SK-N-SH (cell line): ENCODE data around the gene DCUN1D2. TPM values are rescaled to one million over a fixed set of nuclear protein-coding genes. Genes with fewer than 3 reads are reported as not detected.

Experiments used
- CTCF ChIA-PET: fragments of 300-600, 350-600 bp; formaldehyde crosslinking; extraction: SDS; loops from one replicate; lab custom pipeline; 2021; lab: Yijun Ruan, JAX
- POLR2A ChIA-PET: fragments of 350-600 bp; sonication (Branson Sonifier 250); formaldehyde crosslinking; extraction: SDS; loops from one replicate; lab custom pipeline; 2020; ENCODE audit warnings: antibody characterized with exemption, inconsistent platforms; lab: Yijun Ruan, JAX
- DNase-seq: peaks from one replicate; pipeline ENCODE4 v3.0.0; 2012
- H2AFZ ChIP-seq: fragments of 200-600 bp; sonication (generic); 2 replicates; pipeline ENCODE4 v1.8.1; 2016; ENCODE audit warnings: antibody characterized with exemption, mild to moderate bottlenecking, low read depth
- H3F3A ChIP-seq: fragments of 200-600 bp; sonication (generic); replicated peaks from 2 replicates; pipeline ENCODE3; 2016; ENCODE audit warnings: antibody characterized with exemption, mild to moderate bottlenecking; ENCODE audit not compliant: insufficient read depth
- H3K27ac ChIP-seq, 2 experiments: fragments of 200-500 bp in 1 of 2; fragments of 200-600 bp in 1 of 2; sonication (Bioruptor generic) in 1 of 2; sonication (generic), shearing (Covaris generic) in 1 of 2; 2 replicates each; pipeline versions ENCODE4 v1.5.1 to v1.6.1; 2014 to 2016; ENCODE audit warnings: low read depth in 2 of 2, inconsistent platforms in 1 of 2, low read length in 1 of 2, mild to moderate bottlenecking in 1 of 2, mixed read lengths in 1 of 2
- H3K27me3 ChIP-seq: fragments of 200-600 bp; sonication (generic), shearing (Covaris generic); 2 replicates; pipeline ENCODE4 v1.6.1; 2016; ENCODE audit warnings: mixed run types; ENCODE audit not compliant: insufficient read depth
- H3K36me3 ChIP-seq, 2 experiments: fragments of 200-500 bp in 1 of 2; fragments of 200-600 bp in 1 of 2; sonication (Bioruptor generic) in 1 of 2; sonication (generic) in 1 of 2; replicated peaks in 1 of 2; 2 replicates each; pipeline versions ENCODE3 to v1.5.1; 2014 to 2016; ENCODE audit warnings: low read length in 1 of 2, mild to moderate bottlenecking in 1 of 2; ENCODE audit not compliant: insufficient read depth in 2 of 2, control insufficient read depth in 1 of 2
- H3K4me1 ChIP-seq, 2 experiments: fragments of 200-500 bp in 1 of 2; fragments of 200-600 bp in 1 of 2; sonication (Bioruptor generic) in 1 of 2; sonication (generic), shearing (Covaris generic) in 1 of 2; 2 replicates each; pipeline versions ENCODE4 v1.5.1 to v1.6.1; 2014 to 2016; ENCODE audit warnings: low read depth in 1 of 2, low read length in 1 of 2, mixed run types in 1 of 2; ENCODE audit not compliant: insufficient read depth in 2 of 2, control insufficient read depth in 1 of 2
- H3K4me2 ChIP-seq: fragments of 200-600 bp; sonication (generic), shearing (Covaris generic); 2 replicates; pipeline ENCODE4 v1.6.1; 2017; ENCODE audit warnings: mixed run types
- H3K4me3 ChIP-seq, 2 experiments: fragments of 200-500 bp in 1 of 2; fragments of 200-600 bp in 1 of 2; sonication (Bioruptor generic) in 1 of 2; sonication (generic), shearing (Covaris generic) in 1 of 2; 2 replicates each; pipeline versions ENCODE4 v1.5.1 to v1.8.1; 2014 to 2016; ENCODE audit warnings: low read depth in 2 of 2, inconsistent platforms in 1 of 2, low read length in 1 of 2, mild to moderate bottlenecking in 1 of 2, mixed read lengths in 1 of 2, moderate library complexity in 1 of 2
- H3K79me2 ChIP-seq: fragments of 200-600 bp; sonication (generic); 2 replicates; pipeline ENCODE4 v1.8.1; 2017; ENCODE audit warnings: mild to moderate bottlenecking; ENCODE audit not compliant: insufficient read depth
- H3K9ac ChIP-seq: fragments of 200-600 bp; sonication (generic); 2 replicates; pipeline ENCODE4 v1.6.1; 2017; ENCODE audit warnings: mixed run types
- H3K9me2 ChIP-seq: fragments of 200-600 bp; sonication (generic); 2 replicates; pipeline ENCODE4 v1.6.1; 2017; ENCODE audit warnings: mixed run types
- H3K9me3 ChIP-seq: fragments of 200-600 bp; sonication (generic); 2 replicates; pipeline ENCODE4 v1.6.1; 2017; ENCODE audit warnings: mixed run types, mild to moderate bottlenecking, moderate library complexity
- H4K20me1 ChIP-seq: fragments of 200-600 bp; sonication (generic); 2 replicates; pipeline ENCODE4 v1.6.1; 2017; ENCODE audit warnings: mild to moderate bottlenecking, mixed run types; ENCODE audit not compliant: insufficient read depth
- CHD2 ChIP-seq: fragments of 150-350 bp; IDR thresholded peaks from 2 replicates; pipeline ENCODE4 v1.6.1; 2018; ENCODE audit warnings: low read length; ENCODE audit not compliant: partially characterized antibody
- EP300 ChIP-seq, 2 experiments: IDR thresholded peaks; 2 replicates each; pipeline versions ENCODE4 v1.4.0 to v1.6.1; 2012; ENCODE audit warnings: borderline replicate concordance in 1 of 2, low read depth in 1 of 2, low read length in 1 of 2
- FOXJ3 ChIP-seq: sonication (generic); formaldehyde crosslinking; IDR thresholded peaks from 2 replicates; pipeline ENCODE4 v1.5.1; 2020; ENCODE audit warnings: mild to moderate bottlenecking, missing genetic modification reagents
- GABPA ChIP-seq: IDR thresholded peaks from 2 replicates; pipeline ENCODE4 v1.4.0; 2012; ENCODE audit warnings: low read depth, mild to moderate bottlenecking
- GATA2 ChIP-seq: sonication (generic); formaldehyde crosslinking; IDR thresholded peaks from 2 replicates; pipeline ENCODE4 v1.5.0; 2020; ENCODE audit warnings: mild to moderate bottlenecking, missing genetic modification reagents
- MXI1 ChIP-seq: IDR thresholded peaks from 2 replicates; pipeline ENCODE4 v1.6.1; 2012; ENCODE audit warnings: mild to moderate bottlenecking, low read depth, low read length, improper control_type of control experiment
- NFIC ChIP-seq: IDR thresholded peaks from 2 replicates; pipeline ENCODE4 v1.4.0; 2012; ENCODE audit warnings: borderline replicate concordance
- NRF1 ChIP-seq: IDR thresholded peaks from 2 replicates; pipeline ENCODE4 v1.6.1; 2012; ENCODE audit warnings: low read depth, mild to moderate bottlenecking, low read length
- RAD21 ChIP-seq: IDR thresholded peaks from 2 replicates; pipeline ENCODE4 v1.6.1; 2012; ENCODE audit warnings: mild to moderate bottlenecking, low read length
- RCOR1 ChIP-seq: fragments of 150-350 bp; IDR thresholded peaks from 2 replicates; pipeline ENCODE4 v1.6.1; 2017; ENCODE audit warnings: antibody characterized with exemption, low read length
- TAF1 ChIP-seq: IDR thresholded peaks from 2 replicates; pipeline ENCODE4 v1.6.1; 2012; ENCODE audit warnings: low read depth, mild to moderate bottlenecking, low read length, moderate library complexity, borderline replicate concordance
- TCF12 ChIP-seq: IDR thresholded peaks from 2 replicates; pipeline ENCODE4 v1.4.0; 2012
- WGBS: methylation state at CpG from one replicate; pipeline ENCODE4 v1.1.6; 2017; ENCODE audit warnings: low lambda C conversion rate; 5-methylcytosine and 5-hydroxymethylcytosine counted together
- polyA plus RNA-seq, 3 experiments: library from polyadenylated mRNA; depleted of rRNA; stranded (reverse); fragments of >200 nt; gene quantifications; 2 replicates each; pipeline ENCODE4 v1.2.3, GENCODE V29; 2012
- TF ChIP-seq, protein P1 (sequence below): IDR thresholded peaks from 2 replicates; pipeline ENCODE4 v1.4.0; 2012; ENCODE audit warnings: low read depth
- TF ChIP-seq, protein P2 (sequence below): IDR thresholded peaks from 2 replicates; pipeline ENCODE4; 2012
- TF ChIP-seq, protein P3 (sequence below): IDR thresholded peaks from 2 replicates; pipeline ENCODE4 v1.4.0; 2012; ENCODE audit warnings: low read depth, borderline replicate concordance
- TF ChIP-seq, protein P4 (sequence below): fragments of 150-350 bp; IDR thresholded peaks from 2 replicates; pipeline ENCODE4 v1.6.1; 2016; ENCODE audit warnings: mild to moderate bottlenecking, low read depth, low read length

The DCUN1D2 gene
- polyA plus RNA-seq, 1 of the 3 experiments (the other 2 are of a cell fraction): 11.0 TPM

DNA sequence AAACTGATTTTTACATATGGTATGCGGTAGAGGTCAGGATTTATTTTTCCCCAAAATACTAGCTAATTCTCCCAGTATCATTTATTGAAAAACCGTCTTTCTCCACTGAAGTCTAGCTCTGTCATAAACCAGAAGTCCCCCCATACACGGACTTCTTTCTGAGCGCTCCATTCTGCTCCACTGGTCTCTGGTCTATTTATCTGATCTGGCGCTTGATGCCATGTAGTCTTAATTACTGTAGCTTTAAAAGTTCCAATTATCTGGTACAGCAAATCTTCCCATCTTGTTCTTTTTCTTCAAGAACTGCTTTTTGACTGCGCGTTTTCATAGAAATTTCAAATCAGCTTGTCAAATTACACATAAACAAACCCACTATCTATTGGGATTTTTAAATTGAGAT is 13.7 kb downstream of the DCUN1D2 start:
- DNase-seq: peak; percentile 62
- no peaks in the 10 kb centered on the region for H3K9me2 ChIP-seq
- H2AFZ ChIP-seq: no peak overlapping the region
- 77% methylated on average over 7 of the region's 7 CpGs for WGBS
- H3K4me2 ChIP-seq: no peak overlapping the region
- ChIA-PET CTCF (interaction anchor here (1.9 to 3.5 kb wide), 3 partner anchors 11 to 85 kb away, joined by 7 to 21 read pairs (median 15); no protein-coding TSS in a partner anchor), POLR2A (interaction anchor here (1.2 kb wide), 1 partner anchor 14 kb away, joined by 4 read pairs; the partner anchor contains the start of gene DCUN1D2)
- peak; percentile 15 for TF ChIP-seq CHD2
- TF ChIP-seq RAD21: no peak
- TF ChIP-seq GATA2: peak; percentile 41; the same call in 1 of the 2 replicates
- TF ChIP-seq TCF12: no peak
- TF ChIP-seq MXI1: no peak
- no peak for TF ChIP-seq RCOR1
- TF ChIP-seq, protein P1, sequence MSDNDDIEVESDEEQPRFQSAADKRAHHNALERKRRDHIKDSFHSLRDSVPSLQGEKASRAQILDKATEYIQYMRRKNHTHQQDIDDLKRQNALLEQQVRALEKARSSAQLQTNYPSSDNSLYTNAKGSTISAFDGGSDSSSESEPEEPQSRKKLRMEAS: no peak
- no peak for TF ChIP-seq NFIC
- TF ChIP-seq NRF1: no peak
- no peak for TF ChIP-seq TAF1
- TF ChIP-seq EP300 (IDR thresholded peaks at IDR 0.05; ENCODE audit: borderline replicate concordance in 1 of 2, low read depth in 1 of 2, low read length in 1 of 2): no peak; a peak in 1 of 4 replicates
- TF ChIP-seq GABPA: no peak
- no peak for TF ChIP-seq FOXJ3 (CRISPR knock-in tag)
- TF ChIP-seq, protein P2, sequence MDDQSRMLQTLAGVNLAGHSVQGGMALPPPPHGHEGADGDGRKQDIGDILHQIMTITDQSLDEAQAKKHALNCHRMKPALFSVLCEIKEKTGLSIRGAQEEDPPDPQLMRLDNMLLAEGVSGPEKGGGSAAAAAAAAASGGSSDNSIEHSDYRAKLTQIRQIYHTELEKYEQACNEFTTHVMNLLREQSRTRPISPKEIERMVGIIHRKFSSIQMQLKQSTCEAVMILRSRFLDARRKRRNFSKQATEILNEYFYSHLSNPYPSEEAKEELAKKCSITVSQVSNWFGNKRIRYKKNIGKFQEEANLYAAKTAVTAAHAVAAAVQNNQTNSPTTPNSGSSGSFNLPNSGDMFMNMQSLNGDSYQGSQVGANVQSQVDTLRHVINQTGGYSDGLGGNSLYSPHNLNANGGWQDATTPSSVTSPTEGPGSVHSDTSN: no peak
- TF ChIP-seq, protein P3, sequence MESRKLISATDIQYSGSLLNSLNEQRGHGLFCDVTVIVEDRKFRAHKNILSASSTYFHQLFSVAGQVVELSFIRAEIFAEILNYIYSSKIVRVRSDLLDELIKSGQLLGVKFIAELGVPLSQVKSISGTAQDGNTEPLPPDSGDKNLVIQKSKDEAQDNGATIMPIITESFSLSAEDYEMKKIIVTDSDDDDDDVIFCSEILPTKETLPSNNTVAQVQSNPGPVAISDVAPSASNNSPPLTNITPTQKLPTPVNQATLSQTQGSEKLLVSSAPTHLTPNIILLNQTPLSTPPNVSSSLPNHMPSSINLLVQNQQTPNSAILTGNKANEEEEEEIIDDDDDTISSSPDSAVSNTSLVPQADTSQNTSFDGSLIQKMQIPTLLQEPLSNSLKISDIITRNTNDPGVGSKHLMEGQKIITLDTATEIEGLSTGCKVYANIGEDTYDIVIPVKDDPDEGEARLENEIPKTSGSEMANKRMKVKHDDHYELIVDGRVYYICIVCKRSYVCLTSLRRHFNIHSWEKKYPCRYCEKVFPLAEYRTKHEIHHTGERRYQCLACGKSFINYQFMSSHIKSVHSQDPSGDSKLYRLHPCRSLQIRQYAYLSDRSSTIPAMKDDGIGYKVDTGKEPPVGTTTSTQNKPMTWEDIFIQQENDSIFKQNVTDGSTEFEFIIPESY: no peak
- TF ChIP-seq, protein P4, sequence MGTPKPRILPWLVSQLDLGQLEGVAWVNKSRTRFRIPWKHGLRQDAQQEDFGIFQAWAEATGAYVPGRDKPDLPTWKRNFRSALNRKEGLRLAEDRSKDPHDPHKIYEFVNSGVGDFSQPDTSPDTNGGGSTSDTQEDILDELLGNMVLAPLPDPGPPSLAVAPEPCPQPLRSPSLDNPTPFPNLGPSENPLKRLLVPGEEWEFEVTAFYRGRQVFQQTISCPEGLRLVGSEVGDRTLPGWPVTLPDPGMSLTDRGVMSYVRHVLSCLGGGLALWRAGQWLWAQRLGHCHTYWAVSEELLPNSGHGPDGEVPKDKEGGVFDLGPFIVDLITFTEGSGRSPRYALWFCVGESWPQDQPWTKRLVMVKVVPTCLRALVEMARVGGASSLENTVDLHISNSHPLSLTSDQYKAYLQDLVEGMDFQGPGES: no peak
- peak overlapping the region in 1 of 2 experiments; percentile 19; a peak in 1 of 4 replicates for H3K27ac ChIP-seq
- H3K9me3 ChIP-seq: no peaks in the 10 kb centered on the region; the same call in 1 of the 2 replicates
- no peaks in the 10 kb centered on the region for H3F3A ChIP-seq
- no peaks in the 10 kb centered on the region for H3K27me3 ChIP-seq
- H3K4me1 ChIP-seq: no peaks in the 10 kb centered on the region; a peak in 1 of 4 replicates
- peaks cover 57 to 62% of the 10 kb centered on the region in 2 experiments for H3K36me3 ChIP-seq
- H4K20me1 ChIP-seq: no peaks in the 10 kb centered on the region
- H3K79me2 ChIP-seq: peaks cover 14% of the 10 kb centered on the region; the same call in 1 of the 2 replicates
- no peak overlapping the region for H3K4me3 ChIP-seq
- no peak overlapping the region for H3K9ac ChIP-seq
